GM21423 (cell line): Measurements from ENCODE around the gene PCBP1.
"Not testable (repeated sequence)": the region's sequence is repeated elsewhere in the genome, so short reads cannot be mapped to it uniquely, and the experiment has no call there.

Source experiments
- ATAC-seq: cut with Tn5 transposase; IDR thresholded peaks from one replicate; pipeline ENCODE4 v1.9.1; 2021; ENCODE audit warnings: mild to moderate bottlenecking, moderate library complexity; ENCODE audit not compliant: unreplicated experiment

Gene PCBP1

DNA sequence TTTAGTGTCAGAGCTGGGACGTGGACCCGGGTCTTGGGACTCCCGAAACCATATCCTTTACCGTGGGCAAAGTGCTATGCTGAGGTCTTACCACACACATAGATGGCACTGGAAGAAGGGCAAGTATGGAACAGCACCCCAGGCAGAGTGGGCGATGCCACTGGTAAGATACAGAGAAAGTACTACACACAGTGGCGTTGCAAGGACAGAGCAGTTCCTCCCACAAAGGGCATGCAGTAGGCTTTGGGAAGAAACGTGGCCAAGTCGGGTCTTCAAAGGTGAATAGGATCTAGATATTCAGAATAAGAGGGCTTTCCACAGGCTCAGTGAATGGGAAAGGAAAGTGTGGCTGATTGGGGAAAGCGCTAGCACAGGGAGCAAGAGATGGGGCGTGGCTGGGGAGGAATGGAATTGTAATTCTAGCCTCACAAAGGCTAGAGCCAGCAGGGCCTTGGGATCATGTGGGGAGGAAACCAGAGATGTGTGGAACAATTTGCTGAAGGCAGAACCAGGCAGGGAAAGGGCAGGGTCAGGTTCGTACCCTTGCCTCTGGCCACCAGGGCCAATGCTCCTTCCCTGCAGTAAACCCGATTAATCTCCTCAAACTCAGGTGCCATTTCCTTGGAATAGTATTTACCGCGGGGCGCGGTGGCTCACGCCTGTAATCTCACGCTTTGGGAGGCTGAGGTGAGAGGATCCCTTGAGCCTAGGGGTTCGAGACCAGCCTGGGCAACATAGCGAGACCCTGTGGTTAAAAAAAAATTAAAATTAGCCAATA is 36.0 kb downstream of the PCBP1 start:
- ATAC-seq: no peak

DNA sequence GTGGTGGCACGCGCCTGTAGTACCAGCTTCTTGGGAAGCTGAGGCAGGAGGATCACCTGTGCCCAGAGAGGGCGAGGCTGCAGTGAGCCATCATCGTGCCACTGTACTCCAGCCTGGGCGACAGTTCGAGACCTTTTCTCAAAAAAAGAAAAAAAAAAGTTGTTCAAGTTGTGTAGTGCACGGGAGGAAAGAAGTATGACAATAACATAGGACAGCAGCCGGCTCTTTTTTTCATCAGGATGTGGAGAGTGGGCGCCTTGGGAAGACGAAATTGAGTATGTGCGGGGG is 36.5 kb downstream of the PCBP1 start:
- ATAC-seq: no peak

DNA sequence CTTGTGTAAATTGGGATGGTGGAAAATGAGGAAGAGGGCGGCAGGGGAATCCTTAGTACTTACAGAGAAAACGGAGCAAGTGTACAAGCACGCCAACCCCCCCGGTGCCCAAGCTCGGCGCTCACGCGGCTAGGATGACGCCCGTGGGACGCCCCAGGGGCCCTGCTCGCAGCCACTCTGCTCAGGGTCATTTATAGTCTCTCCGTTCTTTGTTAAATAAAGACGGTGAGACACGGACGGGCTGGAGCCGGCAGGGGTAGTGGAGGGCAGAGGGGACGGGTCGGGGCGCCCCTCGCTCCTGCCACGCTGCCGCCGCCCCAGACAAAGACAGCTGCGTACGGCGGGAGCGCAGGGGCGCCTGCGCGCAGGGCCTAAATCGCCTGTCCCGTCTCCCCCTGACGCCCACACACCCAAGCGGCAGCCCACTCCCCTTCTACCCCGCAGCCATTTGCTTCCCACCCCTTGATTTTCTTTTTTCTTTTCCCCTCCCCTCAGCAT is 37.8 kb downstream of the PCBP1 start:
- peak; percentile 34 for ATAC-seq

DNA sequence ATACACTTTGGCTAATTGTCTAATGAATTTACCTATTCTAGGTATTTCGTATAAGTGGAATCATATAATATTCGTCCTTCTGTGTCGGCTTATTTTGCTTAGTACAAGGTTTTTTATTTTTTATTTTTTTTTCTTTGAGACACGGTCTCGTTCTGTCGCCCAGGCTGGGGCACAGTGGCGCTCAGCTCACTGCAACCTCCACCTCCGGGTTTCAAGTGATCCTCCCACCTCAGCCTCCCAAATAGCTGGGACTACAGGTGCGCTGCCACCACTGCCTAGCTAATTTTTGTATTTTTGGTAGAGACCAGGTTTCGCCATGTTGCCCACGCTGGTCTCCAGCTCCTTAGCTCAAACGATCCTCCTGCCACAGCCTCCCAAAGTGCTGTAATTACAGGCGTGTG is 38.2 kb downstream of the PCBP1 start:
- ATAC-seq: no peak

DNA sequence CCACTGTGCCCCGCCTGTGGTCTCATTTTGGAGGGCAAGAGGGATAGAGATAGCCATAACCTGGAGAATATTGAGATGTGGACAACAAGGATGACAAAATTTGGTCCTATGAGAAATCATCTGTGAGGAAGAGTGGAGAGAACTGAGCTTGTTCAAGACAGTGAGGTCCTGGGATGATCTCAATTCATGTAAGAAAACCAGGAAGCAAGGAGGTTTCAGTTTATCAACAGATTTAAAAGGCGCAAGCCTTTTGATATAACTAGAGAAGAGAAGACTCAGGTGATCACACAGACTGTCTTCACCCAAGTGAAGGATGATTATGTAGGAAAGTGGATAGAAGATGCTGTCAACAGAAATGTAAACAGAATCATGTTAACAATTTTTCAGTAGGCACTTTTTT is 39.1 kb downstream of the PCBP1 start:
- ATAC-seq: no peak

DNA sequence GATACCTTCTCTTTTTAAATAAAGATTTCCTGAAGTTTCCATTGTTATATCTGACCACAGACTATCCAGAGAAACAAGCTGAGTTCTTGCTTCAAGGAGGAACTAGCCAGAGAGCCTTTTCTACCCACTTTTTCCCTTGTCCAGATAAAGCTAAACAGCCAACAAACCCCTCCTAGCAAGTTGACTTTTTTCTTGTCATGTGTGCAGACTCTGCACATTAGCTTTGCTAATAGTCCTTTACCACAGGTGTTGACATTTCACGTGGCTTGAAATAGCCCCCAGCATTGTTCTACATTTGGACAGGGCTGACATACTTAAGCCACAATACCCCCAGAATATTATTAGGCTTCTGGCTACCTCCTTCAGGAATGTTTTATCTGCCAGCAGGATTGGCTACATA is 40.7 kb downstream of the PCBP1 start:
- ATAC-seq: no peak

DNA sequence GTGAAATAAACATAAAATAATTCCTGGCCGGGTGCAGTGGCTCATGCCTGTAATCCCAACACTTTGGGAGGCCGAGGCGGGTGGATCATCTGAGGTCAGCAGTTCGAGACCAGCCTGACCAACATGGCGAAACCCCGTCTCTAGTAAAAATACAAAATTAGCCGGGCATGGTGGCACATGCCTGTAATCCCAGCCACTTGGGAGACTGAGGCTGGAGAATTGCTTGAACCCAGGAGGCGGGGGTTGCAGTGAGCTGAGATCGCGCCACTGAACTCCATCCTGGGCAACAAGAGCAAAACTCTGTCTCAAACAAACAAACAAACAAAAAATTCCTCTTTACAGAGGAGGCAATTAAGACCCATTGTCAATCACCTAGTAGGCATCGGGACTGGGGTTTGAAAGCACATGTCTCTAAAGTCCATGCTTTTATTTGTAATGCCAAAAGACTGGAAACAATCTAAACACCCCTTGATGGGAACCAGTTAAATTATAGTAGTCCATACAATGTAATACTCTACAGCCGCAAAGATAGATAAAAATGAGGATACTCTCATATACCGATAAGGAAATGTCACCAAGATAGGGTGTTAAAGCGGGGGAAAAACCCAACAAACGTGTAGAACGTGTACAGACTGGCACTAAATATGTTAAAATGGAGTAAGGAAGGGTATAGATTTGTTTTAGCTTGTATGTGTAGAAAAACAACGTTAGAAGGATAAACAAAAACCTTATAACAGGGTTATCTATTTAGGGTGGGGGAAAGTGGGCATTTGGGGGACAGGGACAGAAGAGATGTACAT is 44.3 kb downstream of the PCBP1 start:
- ATAC-seq: not testable (repeated sequence)

DNA sequence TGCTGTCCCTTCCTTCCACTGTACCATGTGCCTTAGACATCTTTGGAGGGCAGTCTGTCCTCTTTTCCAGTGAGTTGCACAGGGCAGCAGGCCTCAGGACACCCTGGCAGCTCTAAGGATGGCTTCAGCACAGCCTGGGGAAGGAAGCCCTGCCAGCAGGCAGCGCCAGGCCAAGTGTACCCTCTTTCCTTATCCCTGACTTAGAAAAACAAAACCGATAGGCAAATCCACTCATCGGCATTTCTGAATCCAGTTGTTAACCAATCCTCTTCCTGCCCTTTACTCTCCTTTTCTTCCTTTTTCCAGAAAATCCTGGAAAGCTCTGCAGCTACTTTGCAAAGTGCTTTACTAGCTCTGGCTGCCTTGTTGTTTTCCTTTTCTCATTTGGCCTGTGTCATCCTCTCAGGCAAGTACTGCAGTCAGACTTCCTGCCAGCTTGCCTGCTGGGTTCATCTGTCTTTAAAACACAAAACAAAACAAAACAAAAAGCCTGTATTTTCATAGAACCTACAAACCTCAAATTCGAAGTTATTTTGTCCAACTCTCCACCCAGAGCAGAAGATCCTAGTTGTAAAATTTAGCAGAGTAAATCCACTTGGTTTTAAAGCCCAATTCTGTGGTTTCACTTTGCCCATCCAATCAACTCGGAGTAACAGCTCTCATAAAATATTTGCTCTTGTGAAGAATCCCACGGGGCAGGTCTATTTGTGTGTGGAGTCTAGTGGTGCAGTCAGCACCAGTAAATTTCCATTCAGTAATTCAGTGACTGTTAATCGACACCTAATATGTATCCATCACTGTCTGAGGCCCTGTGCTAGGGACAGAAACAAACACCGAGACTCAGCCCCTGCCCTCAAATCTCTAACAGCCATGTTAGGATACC is 45.2 kb downstream of the PCBP1 start:
- peak; percentile 55 for ATAC-seq

DNA sequence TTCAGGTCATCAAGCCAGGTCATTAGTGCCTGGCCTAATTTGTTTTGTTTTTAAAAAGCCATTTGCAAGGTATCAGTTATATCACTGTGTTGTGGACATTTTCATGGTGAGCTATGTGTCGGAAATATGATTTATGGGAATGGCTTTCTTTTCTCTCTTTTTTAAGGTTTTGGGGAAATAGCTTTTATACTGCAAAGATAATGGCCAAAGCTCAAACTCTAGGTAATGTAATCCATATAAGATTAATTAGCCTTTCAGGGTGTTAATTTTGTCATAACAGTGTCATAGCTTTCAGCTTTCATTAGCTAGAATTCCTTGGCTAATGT is 45.8 kb downstream of the PCBP1 start:
- ATAC-seq: no peak

DNA sequence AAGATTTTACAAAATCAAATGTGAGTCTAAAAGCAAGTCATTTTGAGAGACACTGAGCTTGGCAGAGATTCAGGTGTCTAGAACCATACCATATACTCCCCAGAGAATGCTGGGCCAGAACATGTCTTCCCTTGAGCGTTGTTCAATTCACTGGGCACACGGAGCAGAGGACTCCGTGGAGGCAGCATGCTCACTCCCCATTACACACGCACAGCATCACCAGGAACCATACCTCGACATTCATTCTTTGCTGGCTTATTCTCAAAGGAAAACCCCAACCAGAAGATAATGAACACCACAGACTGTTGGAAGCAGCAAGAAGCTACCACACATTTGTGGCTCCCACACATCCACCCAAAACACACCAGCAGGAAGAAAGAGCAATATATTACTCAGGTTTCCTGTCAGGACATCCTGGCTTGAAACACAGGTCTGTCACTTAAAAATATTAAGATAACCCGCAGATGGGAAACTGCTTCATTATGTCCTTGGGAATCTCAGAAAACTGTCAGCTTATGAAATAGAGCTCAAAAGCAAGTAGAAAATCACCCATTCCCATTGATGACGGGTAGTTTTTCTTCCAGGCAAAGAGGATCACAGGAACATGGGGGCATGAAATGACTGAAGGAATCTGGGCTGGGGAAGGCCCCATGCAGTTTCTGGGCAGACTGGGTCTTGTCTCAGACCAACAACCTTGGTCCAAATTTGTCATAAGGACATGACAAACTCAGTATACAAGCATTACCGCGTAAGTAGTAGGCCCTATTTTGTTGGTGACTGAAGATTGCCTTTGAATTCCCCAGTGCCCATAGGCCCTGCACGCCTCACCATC is 46.4 kb downstream of the PCBP1 start:
- ATAC-seq: no peak

DNA sequence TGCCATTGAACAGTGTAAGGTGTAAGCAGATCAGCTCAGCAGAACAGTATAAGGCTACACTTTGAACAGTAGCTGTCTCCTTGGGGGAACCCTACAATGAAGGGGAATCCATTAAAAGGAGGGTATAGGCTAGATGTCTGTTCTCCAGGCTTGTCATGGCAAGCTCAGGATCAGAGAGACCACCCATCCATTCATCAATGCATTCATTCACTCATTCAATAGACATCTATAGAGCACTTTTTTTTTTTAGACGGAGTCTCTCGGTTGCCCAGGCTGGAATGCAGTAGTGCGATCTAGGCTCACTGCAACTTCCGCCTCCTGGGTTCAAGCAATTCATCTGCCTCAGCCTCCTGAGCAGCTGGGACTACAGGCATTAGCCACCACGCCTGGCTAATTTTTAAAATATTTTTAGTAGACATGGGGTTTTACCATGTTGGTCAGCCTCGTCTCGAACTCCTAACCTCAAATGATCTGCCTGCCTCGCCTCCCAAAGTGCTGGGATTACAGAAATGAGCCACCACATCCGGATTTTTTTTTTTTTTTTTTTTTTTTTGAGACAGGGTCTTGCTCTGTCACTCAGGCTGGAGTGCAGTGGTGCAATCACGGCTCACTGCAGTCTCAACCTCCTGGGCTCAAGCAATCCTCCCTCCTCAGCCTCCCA is 47.2 kb downstream of the PCBP1 start:
- not testable (repeated sequence) for ATAC-seq
